GM18505 (cell line): ENCODE measurements around the gene MTFP1.

Experiments used
- ATAC-seq: cut with Tn5 transposase; IDR thresholded peaks from one replicate; pipeline ENCODE4 v1.9.1; 2021; ENCODE audit not compliant: unreplicated experiment
- POLR2A ChIP-seq: IDR thresholded peaks from 4 replicates; pipeline ENCODE4 v1.6.1; 2011; ENCODE audit warnings: borderline replicate concordance; ENCODE audit not compliant: insufficient read depth, insufficient read length; ENCODE audit errors: extremely low read depth

MTFP1 gene, protein sequence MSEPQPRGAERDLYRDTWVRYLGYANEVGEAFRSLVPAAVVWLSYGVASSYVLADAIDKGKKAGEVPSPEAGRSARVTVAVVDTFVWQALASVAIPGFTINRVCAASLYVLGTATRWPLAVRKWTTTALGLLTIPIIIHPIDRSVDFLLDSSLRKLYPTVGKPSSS

DNA sequence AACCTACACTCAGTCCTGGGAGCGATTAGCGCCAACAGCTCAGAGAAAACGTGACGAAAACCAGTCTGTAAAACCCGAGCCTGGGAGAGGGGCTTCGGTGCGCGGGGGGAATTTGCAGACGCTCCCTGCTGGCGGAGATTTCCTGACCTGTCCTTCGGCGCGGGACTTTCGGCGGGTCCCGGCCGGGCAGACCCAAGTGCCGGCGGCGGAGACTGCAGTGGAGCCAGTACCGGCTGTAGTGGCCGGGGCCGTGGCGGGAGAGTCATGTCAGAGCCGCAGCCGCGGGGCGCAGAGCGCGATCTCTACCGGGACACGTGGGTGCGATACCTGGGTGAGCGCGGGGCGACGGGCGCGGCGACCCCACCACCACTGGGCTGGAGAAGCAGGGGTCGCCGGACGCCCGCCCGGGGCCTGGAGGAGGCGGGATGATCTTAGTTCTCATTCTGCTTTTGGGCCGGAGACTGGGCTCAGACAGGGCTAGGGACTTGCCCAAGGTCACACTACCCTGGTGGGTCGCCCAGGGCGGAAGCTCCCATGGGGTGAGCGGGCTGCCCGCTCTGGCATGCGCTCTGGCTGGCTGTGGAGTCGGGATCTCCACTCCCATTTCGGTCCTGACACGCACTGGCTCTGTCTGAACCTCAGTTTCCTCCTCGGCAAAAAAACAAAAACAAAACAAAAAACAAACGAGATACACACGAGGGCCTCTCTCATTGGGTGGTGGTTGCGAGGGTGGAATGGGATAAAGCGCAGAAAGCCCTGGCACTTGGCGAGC is at the start of gene MTFP1:
Gene MTFP1, plus strand, starts transcription at position 153 of the 772 bp plus-strand sequence. Its CDS starts 112 bp downstream, at position 265.
- no peak for ATAC-seq
- TF ChIP-seq POLR2A: peak; percentile 49

DNA sequence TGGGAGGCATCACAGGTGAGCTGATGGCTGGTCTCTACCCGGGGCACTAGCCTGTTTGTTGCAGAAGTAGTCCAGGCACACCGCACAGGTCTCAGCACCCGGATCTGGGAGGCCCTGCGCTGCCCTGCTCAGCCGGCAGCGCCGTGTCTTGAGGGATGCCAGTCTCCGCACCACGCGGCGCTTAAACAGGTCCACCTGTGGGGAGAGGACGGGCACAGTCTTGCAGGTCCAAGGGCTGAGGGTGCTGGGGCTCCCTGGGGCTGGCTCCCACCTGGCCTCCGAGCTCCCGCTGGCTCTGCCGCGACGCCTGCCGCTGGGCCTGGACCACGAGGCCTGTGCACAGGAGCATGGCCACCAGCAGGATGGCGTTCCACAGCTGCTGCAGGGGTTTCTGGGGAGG is 45.6 kb upstream of the MTFP1 start:
- ATAC-seq: no peak
- TF ChIP-seq POLR2A: no peak

DNA sequence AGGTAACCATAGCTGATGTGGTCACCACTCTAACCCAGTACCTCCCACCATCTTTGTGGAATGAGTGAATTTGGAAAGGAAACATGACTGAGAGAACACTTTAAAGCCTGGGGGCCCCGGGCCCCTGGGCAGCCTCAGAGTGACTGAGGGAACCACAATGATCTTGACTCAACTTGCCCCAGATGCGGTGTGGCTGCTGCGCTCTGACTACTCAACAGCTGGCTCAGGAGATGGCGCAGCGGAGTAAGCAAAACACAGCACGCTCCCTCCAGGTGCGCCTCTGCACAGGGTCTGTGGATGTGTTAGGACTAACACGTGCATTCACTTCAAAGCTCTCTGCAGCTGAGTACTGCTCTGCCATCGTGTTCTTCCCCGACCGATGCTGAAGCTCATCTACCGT is 44.3 kb upstream of the MTFP1 start:
- TF ChIP-seq POLR2A: no peak
- no peak for ATAC-seq

DNA sequence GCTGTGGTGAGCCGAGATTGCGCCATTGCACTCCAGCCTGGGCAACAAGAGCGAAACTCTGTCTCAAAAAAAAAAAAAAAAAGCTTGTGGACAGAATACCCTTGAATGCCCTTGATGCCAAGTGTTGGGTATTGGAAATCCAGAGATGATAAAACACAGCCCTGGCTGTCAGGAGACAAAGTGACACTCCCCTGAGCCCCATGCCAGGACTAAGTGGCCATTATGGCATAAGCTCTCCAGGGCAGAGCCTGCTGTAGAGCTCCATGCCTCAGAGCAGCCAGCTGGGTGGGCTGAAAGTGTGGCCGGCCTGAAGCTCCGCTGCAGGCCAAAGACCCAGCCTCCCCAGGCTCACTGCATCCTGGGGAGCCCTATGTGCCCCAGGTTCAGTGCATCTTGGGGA is 43.2 kb upstream of the MTFP1 start:
- ATAC-seq: no peak
- no peak for TF ChIP-seq POLR2A

DNA sequence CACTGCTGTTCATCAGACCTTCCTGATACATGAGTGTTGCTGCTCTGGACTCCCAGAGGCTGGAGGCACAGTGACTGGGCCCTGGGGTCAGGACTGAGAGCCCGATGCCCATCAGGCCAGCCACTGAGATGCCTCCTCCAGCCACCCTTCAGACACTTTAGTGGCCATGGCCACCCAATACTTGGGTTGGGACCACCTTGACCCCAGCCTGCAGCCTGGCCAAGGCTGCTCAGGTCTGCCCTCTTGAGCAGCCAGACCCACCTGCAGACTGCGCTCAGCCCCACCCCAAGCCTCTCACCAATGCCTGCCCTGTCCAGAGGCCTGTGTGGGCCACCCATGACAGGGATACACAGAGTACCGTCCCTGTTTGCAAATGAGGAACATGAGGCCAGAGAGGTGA is 42.5 kb upstream of the MTFP1 start:
- no peak for TF ChIP-seq POLR2A
- ATAC-seq: no peak

DNA sequence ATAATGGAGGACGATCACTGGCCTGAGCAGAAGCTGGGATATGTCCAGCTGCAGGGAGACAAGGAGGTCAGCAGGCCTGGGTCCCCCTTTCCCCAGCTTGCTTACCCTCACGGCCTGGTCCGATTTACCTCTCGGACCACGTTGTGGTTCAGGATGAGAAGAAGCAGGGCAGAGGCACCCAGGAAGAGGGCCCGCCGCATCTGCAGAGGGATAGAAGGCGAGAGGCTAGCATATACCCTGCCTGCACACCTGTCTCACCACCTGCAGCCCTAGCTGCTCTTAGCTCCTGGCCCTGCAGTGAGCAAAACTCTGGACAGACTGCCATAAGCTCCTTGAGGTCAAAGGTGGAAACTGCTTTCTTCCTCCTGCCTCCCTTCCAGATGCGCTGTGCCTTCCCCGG is 39.6 kb upstream of the MTFP1 start:
- no peak for TF ChIP-seq POLR2A

DNA sequence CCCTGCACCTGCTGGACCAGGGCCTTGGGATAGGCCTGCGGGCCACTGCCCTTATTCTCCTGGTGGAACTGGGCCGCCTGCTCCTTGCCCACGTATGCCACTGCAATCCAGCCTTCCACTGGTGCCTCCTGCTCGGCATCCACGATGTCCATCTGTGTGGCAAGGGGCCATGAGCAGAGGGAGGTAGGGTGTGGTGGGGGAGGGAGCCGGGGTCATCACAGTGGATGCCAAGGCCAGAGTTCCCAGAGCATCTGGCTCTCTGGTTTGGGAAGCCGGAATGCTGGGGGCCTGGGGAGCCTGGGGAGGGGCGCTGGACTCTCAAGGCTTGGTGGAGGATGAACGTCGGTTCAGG is 39.0 kb upstream of the MTFP1 start:
- no peak for ATAC-seq
- TF ChIP-seq POLR2A: no peak

More for the DNA sequence above, 39.6 kb upstream of the MTFP1 start:
- ATAC-seq: no peak

DNA sequence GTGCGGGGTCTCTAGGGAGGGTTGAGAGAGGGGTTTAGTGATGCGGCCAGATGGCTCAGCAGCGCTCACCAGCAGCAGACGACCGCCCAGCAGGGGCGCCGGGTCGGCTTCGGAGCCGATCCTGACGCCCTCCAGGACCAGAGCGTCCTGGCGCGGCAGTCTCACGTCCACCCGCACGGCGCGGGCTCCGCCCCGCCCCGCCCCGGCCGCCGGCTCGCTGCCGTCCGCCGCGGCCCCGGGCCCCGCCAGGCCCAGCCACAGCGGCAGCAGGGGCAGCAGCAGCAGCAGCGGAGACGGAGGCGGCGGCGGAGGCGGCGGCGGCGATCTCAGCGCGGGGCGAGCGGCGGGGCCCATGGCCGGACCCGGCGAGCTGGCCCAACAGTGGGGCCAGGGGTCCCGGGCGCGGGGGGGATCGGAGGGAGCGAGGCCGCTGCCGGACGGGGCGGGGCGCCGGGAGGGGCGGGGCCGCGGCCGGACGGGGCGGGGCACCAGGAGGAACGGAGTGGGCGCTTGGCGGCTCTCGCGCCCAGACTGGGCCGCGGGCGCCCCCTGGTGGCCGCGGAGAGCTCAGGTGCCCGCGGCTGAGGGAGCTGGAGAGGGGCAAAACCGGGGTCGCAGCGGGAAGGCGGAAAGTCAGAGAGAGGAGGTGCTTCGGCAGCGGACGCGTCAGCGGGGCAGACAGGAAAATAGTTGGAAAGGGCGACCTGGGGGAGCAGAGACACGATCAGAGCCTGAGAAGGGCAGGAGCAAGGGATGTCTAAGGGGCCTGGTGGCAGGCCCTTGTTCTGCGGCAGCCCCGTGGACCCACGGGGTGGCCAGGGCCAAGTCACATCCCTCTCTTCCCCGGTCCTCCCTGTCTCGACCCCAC is 38.4 kb upstream of the MTFP1 start, which contains the start of gene RNF215:
Gene RNF215, minus strand, starts transcription at position 452 of the 868 bp plus-strand sequence. Its CDS starts 98 bp downstream, at position 354.
- peak; percentile 74 for ATAC-seq
- peak; percentile 48 for TF ChIP-seq POLR2A

DNA sequence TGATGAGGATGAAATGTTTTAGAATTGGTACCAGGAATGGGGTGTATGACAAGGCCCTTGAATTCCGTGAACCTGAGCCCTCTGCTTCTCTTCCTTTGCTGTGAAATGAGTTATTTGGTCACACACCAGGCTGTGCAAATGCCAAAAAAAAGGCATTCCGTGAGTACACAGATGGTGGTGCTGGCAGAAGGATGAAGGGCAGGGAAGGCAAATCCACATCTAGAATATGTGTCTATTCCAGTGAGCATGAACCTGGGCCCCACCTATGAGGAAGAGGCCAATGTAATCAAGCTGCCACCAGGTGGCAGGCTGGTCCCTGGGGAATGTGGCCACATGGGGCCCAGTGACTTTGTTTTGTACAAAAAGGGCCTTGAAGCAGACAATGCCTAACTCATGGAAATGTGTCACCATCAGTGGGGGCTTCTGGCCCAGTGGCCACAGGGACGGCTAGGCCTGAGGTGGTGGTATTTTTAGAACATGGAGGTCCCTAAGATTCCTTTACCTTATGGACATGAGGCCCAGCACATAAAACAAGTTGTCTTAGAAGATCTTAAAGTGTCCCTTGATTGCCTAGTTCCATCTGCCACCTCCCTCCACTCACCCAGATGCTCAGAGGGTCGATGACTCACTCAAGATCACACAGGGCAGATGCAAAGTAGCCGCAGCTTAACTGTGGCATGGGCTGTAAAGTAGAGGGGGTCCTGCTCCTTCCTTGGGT is 34.4 kb upstream of the MTFP1 start:
- no peak for TF ChIP-seq POLR2A
- no peak for ATAC-seq

DNA sequence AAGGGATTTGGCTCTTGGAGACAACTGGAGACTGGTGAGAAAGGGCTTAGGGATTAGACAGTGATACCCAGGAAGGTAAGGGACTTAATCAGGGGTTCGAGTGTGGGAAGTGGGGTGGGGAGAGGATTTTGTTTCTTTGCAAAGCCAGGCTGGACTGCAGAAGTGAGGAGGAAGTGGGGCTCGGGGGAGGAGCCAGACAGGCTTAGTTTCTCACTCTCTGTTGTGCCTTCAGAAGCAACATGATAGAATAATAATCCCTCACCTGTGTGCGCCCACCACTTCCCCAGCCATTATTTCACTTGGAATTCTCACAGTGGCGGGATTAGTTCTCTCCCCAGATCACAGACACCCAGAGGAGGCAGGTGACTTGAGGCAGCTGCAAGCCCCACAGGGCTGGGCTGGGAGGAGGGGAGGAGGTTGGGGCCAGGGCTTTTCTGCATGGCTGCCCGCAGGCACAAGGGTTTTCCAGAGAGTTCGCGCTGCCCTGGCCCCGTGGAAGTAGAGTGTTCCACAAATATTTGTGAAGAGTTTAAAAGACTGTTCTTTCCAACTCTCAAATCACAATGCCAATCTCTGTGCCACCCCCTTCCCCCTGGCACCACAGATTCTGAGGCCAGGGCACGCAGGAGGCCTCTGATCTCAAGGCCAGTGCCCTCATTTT is 32.8 kb upstream of the MTFP1 start:
- TF ChIP-seq POLR2A: no peak
- no peak for ATAC-seq

DNA sequence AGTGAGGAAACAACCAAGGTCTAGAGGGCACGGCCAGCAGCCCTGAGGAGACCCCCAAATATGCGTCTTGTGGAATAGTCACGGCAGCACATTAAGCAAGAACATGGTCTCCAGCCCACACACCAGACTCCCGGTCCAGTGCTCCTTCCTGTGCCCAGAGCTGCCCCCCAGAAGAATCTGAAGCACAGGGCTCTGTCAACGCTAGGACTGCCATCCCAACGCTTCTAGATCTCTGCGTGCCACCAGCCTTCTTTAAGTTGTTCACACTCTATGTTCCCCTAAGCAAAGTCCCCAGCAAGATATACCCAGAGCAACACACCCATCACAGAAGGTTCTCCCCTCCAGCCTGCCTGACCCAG is 32.3 kb upstream of the MTFP1 start:
- no peak for ATAC-seq
- TF ChIP-seq POLR2A: no peak

DNA sequence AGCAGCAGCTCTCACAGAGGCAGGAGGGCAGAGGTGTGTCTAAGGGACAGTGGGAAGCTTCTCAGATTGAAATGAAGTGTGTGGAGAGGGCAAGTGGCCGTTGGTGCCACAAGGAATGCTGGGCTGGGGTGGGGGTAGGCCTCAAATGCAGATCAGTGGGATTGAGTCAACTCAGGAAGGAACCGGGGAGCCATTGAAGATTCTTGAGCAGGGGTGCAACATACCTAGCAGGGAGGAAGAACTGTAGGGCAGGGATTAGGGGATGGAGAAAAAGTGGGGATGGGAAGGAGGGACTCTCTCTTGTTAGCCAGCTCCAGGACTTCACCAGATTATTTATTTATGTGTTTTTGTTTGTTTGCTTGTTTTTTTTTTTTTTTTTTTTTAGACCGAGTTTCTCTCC is 31.7 kb upstream of the MTFP1 start:
- no peak for ATAC-seq
- TF ChIP-seq POLR2A: no peak
